Neuronal stem cell (in vitro differentiated cells): ENCODE data around the gene CCDC187.
A peak's percentile ranks its signal among the peaks of the same experiment; 100 is the strongest.
"Not testable (repeated sequence)": the region's sequence is repeated elsewhere in the genome, so short reads cannot be mapped to it uniquely, and the experiment has no call there.

Experiments used
- DNase-seq: peaks from one replicate; pipeline ENCODE4 v3.0.0-alpha.2; 2013; ENCODE audit warnings: low spot score
- H2AFZ ChIP-seq: one replicate; pipeline ENCODE4 v1.6.1; 2013; ENCODE audit warnings: mild to moderate bottlenecking, low read length, inconsistent platforms
- H2AK5ac ChIP-seq: 2 replicates; pipeline ENCODE4 v1.6.1; 2013; ENCODE audit warnings: low read depth, mild to moderate bottlenecking, inconsistent platforms, low read length, moderate library complexity, mixed read lengths
- H2BK120ac ChIP-seq: 2 replicates; pipeline ENCODE4 v1.6.1; 2013; ENCODE audit warnings: low read depth, mild to moderate bottlenecking, inconsistent platforms, low read length, moderate library complexity, mixed read lengths
- H2BK12ac ChIP-seq: one replicate; pipeline ENCODE4 v1.6.1; 2013; ENCODE audit warnings: low read length, inconsistent platforms
- H2BK15ac ChIP-seq: 2 replicates; pipeline ENCODE4 v1.6.1; 2013; ENCODE audit warnings: mild to moderate bottlenecking, low read length, inconsistent platforms, mixed read lengths
- H2BK5ac ChIP-seq: one replicate; pipeline ENCODE4 v1.6.1; 2013; ENCODE audit warnings: inconsistent platforms, mild to moderate bottlenecking, low read length, moderate library complexity
- H3K14ac ChIP-seq: one replicate; pipeline ENCODE4 v1.6.1; 2013; ENCODE audit warnings: low read length, inconsistent platforms
- H3K18ac ChIP-seq: 2 replicates; pipeline ENCODE4 v1.6.1; 2013; ENCODE audit warnings: low read length, inconsistent platforms
- H3K23ac ChIP-seq: 2 replicates; pipeline ENCODE4 v1.6.1; 2013; ENCODE audit warnings: low read depth, mild to moderate bottlenecking, mixed read lengths, low read length, inconsistent platforms; ENCODE audit not compliant: poor library complexity
- H3K27ac ChIP-seq: replicated peaks from 3 replicates; pipeline ENCODE4 v1.5.1; 2013; ENCODE audit warnings: low read length, inconsistent platforms
- H3K27me3 ChIP-seq, 3 experiments: 2 replicates each; pipeline ENCODE4 v1.6.1; 2013; ENCODE audit warnings: low read length in 3 of 3, mild to moderate bottlenecking in 2 of 3, inconsistent platforms in 1 of 3, low read depth in 1 of 3, mixed read lengths in 1 of 3, moderate library complexity in 1 of 3; ENCODE audit not compliant: control insufficient read depth in 3 of 3, insufficient read depth in 3 of 3
- H3K36me3 ChIP-seq, 2 donors: replicated peaks in 1 of 2; 2 replicates each; pipeline ENCODE4 v1.6.1; 2013; ENCODE audit warnings: low read length in 2 of 2; ENCODE audit not compliant: control insufficient read depth in 2 of 2, insufficient read depth in 2 of 2
- H3K4ac ChIP-seq: 2 replicates; pipeline ENCODE4 v1.6.1; 2013; ENCODE audit warnings: inconsistent platforms, mild to moderate bottlenecking, low read length, moderate library complexity
- H3K4me1 ChIP-seq, 2 donors: 1 replicate in 1 of 2; 2 replicates in 1 of 2; pipeline ENCODE4 v1.6.1; 2013; ENCODE audit warnings: low read length in 2 of 2, low read depth in 1 of 2; ENCODE audit not compliant: control insufficient read depth in 2 of 2, insufficient read depth in 1 of 2
- H3K4me2 ChIP-seq: one replicate; pipeline ENCODE4 v1.6.1; 2013; ENCODE audit warnings: mild to moderate bottlenecking, low read length, inconsistent platforms; ENCODE audit not compliant: insufficient read depth, poor library complexity, severe bottlenecking
- H3K4me3 ChIP-seq, 2 donors: 2 replicates each; pipeline ENCODE4 v1.5.1; 2013; ENCODE audit warnings: low read length in 2 of 2, mild to moderate bottlenecking in 2 of 2, inconsistent platforms in 1 of 2, moderate library complexity in 1 of 2
- H3K79me1 ChIP-seq: one replicate; pipeline ENCODE4 v1.6.1; 2013; ENCODE audit warnings: low read depth, mild to moderate bottlenecking, inconsistent platforms, low read length, moderate library complexity
- H3K9ac ChIP-seq: one replicate; pipeline ENCODE4 v1.6.1; 2013; ENCODE audit warnings: mild to moderate bottlenecking, low read depth, low read length, inconsistent platforms; ENCODE audit not compliant: poor library complexity
- H3K9me3 ChIP-seq, 2 donors: replicated peaks in 1 of 2; 2 replicates each; pipeline versions ENCODE3 to v1.6.1; 2013; ENCODE audit warnings: low read length in 2 of 2, mild to moderate bottlenecking in 2 of 2, inconsistent platforms in 1 of 2, low read depth in 1 of 2, mixed read lengths in 1 of 2, moderate library complexity in 1 of 2; ENCODE audit not compliant: control insufficient read depth in 2 of 2, insufficient read depth in 1 of 2
- H4K8ac ChIP-seq: one replicate; pipeline ENCODE4 v1.6.1; 2013; ENCODE audit warnings: low read depth, mild to moderate bottlenecking, inconsistent platforms, low read length, moderate library complexity
- H4K91ac ChIP-seq: one replicate; pipeline ENCODE4 v1.6.1; 2013; ENCODE audit warnings: low read length, low read depth, mild to moderate bottlenecking, inconsistent platforms; ENCODE audit not compliant: poor library complexity
- WGBS, 2 donors: extraction: QIAGEN DNeasy Blood & Tissue Kit; methylation state at CpG; one replicate each; pipeline ENCODE4 v1.1.7; 2013; ENCODE audit warnings: missing lambda C conversion rate in 2 of 2, mixed read lengths in 1 of 2; ENCODE audit not compliant: insufficient read length in 2 of 2, insufficient replicate concordance in 1 of 2; ENCODE audit errors: extremely low coverage in 2 of 2; 5-methylcytosine and 5-hydroxymethylcytosine counted together

Gene CCDC187

DNA sequence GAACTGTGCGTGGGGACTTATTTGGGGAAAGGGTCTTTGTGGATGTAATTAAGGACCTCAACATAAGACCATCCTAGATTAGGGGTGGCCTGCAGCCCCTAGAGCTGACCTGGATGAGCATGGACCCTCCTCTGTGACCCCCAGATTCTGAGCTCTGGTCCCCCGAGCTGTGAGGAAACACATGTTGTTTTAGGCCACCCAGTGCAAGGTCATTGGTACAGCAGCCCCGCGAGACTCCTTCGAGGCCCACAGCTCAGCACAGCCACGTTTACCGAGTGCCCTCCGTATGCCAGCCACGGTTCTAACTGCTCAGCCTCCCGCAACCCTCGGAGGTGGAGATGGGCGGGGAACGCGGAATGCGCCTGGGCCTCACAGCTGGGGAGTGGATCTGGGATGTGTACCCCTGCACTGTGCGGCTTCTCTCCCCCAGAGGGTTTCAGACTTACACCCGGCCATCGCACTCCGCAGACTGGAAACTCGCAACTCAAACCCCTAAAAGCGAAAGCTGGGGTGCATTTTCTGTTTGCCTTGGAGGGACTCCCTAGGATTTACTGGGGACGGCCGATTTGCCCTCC lies 18.9 kb upstream of the CCDC187 start:
- Histone ChIP-seq H2AFZ (no peak overlapping the region), H3K79me1 (peaks cover 2% of the 10 kb centered on the region), H3K27ac (no peak overlapping the region), H2BK15ac (peak overlapping the region; percentile 77), H3K4me1 (peaks cover 18 to 36% of the 10 kb centered on the region in 2 donors), H2BK120ac (peak overlapping the region; percentile 13), H3K4me2 (no peak overlapping the region), H3K4ac (no peak overlapping the region), H3K14ac (no peak overlapping the region), H4K91ac (peak overlapping the region; percentile 85), H2BK12ac (peak overlapping the region; percentile 69), H4K8ac (no peak overlapping the region), H3K36me3 (no peaks in the 10 kb centered on the region), H3K9ac (peak overlapping the region; percentile 77), H2AK5ac (peak overlapping the region; percentile 96), H2BK5ac (peak overlapping the region; percentile 66), H3K18ac (peak overlapping the region; percentile 79), H3K9me3 (peaks cover 2 to 5% of the 10 kb centered on the region in 2 donors), H3K23ac (peak overlapping the region; percentile 91), H3K27me3 (no peaks in the 10 kb centered on the region), H3K4me3 (no peak overlapping the region)
- no peak for DNase-seq
- no CpG with 5 or more reads among the region's 23 CpGs for WGBS, 2 donors

DNA sequence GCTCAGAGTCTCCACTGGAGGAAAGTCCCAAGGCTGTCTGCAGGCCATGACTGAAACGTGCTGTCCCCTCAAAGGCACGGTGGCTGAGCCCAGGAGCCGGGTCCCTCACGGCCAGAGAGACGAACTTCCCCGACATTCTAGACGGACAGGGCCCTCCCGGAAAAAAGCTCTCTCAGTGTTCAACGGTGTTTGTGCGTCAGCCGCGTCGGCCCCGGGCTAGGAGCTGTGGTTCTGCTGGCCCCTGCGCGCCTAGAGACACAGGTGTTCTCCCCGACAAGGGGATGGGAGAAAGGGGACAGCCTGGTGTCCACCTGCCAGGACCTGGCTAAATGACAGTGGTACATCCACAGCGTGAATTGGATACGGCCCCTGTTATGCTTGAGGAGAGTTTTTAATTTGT lies 17.7 kb upstream of the CCDC187 start:
- H3K79me1 ChIP-seq: peaks cover 2% of the 10 kb centered on the region
- peak overlapping the region; percentile 72 for H4K8ac ChIP-seq
- no peak overlapping the region for H3K14ac ChIP-seq
- no peak overlapping the region for H2BK12ac ChIP-seq
- no CpG with 5 or more reads among the region's 19 CpGs for WGBS, 2 donors
- peaks cover 12 to 35% of the 10 kb centered on the region in 2 donors for H3K4me1 ChIP-seq
- H2BK5ac ChIP-seq: peak overlapping the region; percentile 93
- H2BK15ac ChIP-seq: peak overlapping the region; percentile 96
- H2BK120ac ChIP-seq: peak overlapping the region; percentile 72
- no peak overlapping the region for H3K4me3 ChIP-seq
- H3K27ac ChIP-seq: no peak overlapping the region
- peak overlapping the region; percentile 66 for H3K4ac ChIP-seq
- no peak for DNase-seq
- peak overlapping the region; percentile 34 for H4K91ac ChIP-seq
- H2AK5ac ChIP-seq: peak overlapping the region; percentile 94
- no peak overlapping the region for H2AFZ ChIP-seq
- no peaks in the 10 kb centered on the region for H3K27me3 ChIP-seq
- H3K23ac ChIP-seq: peak overlapping the region; percentile 55
- no peak overlapping the region for H3K4me2 ChIP-seq
- peaks cover 2 to 5% of the 10 kb centered on the region in 2 donors for H3K9me3 ChIP-seq
- H3K18ac ChIP-seq: peak overlapping the region; percentile 70
- no peak overlapping the region for H3K9ac ChIP-seq
- no peaks in the 10 kb centered on the region for H3K36me3 ChIP-seq

DNA sequence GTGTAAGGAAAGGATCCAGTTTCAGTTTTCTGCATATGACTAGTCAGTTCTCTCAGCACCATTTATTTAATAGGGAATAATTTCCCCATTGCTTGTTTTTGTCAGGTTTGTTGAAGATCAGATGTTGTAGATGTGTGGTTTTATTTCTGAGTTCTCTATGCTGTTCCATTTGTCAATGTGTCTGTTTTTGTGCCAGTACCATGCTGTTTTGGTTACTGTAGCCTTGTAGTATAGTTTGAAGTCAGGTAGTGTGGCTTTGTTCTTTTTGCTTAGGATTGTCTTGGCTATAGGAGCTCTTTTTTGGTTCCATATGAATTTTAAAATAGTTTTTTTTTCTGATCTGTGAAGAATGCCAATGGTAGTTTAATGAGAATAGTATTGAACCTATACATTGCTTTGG lies 17.1 kb upstream of the CCDC187 start:
- not testable (repeated sequence) for H3K4me3 ChIP-seq, H4K8ac ChIP-seq, H2AK5ac ChIP-seq, H2BK120ac ChIP-seq, H3K27me3 ChIP-seq, H2BK12ac ChIP-seq, H3K36me3 ChIP-seq, DNase-seq, H3K27ac ChIP-seq, H3K9ac ChIP-seq, H2AFZ ChIP-seq, H3K4ac ChIP-seq, H3K4me2 ChIP-seq, H3K79me1 ChIP-seq, H3K23ac ChIP-seq, H3K18ac ChIP-seq, H3K14ac ChIP-seq, H2BK15ac ChIP-seq
- Histone ChIP-seq H2BK5ac (peak overlapping the region; percentile 93), H4K91ac (peak overlapping the region; percentile 34), H3K4me1 (peaks cover 7 to 29% of the 10 kb centered on the region in 2 donors), H3K9me3 (peaks cover 7 to 10% of the 10 kb centered on the region in 2 donors)

DNA sequence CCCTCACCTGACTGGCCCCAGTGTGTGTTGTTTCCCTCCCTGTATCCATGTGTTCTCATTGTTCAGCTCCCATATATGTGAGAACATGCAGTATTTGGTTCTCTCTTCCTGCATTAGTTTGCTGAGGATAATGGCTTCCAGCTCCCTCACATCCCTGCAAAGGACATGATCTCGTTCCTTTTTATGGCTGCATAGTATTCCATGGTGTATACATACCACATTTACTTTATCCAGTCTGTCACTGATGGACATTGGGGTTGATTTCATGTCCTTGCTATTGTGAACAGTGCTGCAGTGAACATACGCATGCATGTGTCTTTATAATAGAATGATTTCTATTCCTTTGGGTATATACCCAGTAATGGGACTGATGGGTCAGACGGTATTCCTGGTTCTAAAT lies 16.1 kb upstream of the CCDC187 start:
- not testable (repeated sequence) for H4K91ac ChIP-seq, H2BK12ac ChIP-seq, H3K27ac ChIP-seq, H2BK120ac ChIP-seq, H2BK15ac ChIP-seq, DNase-seq, H3K14ac ChIP-seq, H3K4me2 ChIP-seq, H3K9ac ChIP-seq, H3K36me3 ChIP-seq, H3K4me3 ChIP-seq, H3K79me1 ChIP-seq, H2AK5ac ChIP-seq, H3K18ac ChIP-seq, H2AFZ ChIP-seq, H2BK5ac ChIP-seq, H3K4ac ChIP-seq, H3K23ac ChIP-seq, H3K27me3 ChIP-seq, H4K8ac ChIP-seq
- Histone ChIP-seq H3K4me1 (peaks cover 7 to 20% of the 10 kb centered on the region in 2 donors), H3K9me3 (peaks cover 14 to 19% of the 10 kb centered on the region in 2 donors)
- no CpG with 5 or more reads among the region's 3 CpGs for WGBS, 2 donors
